Loucy (cell line): ENCODE data around the gene OR4E2.

Experiments used
- H2AFZ ChIP-seq: fragments of 200-600 bp; sonication (generic); 2 replicates; pipeline ENCODE4 v1.6.0; 2016; ENCODE audit warnings: antibody characterized with exemption, mild to moderate bottlenecking, low read length, moderate library complexity
- H3F3A ChIP-seq: fragments of 200-600 bp; 2 replicates; pipeline ENCODE4 v1.6.0; 2016; ENCODE audit warnings: antibody characterized with exemption, low read depth, mild to moderate bottlenecking
- H3K27me3 ChIP-seq: fragments of 200-600 bp; sonication (generic); 2 replicates; pipeline ENCODE4 v1.6.1; 2014; ENCODE audit warnings: low read length, mild to moderate bottlenecking; ENCODE audit not compliant: insufficient read depth, poor library complexity, severe bottlenecking
- H3K36me3 ChIP-seq: fragments of 200-600 bp; sonication (generic); 2 replicates; pipeline ENCODE4 v1.6.1; 2016; ENCODE audit warnings: low read length; ENCODE audit not compliant: insufficient read depth
- H3K4me1 ChIP-seq: fragments of 200-600 bp; sonication (generic); 2 replicates; pipeline ENCODE4 v1.5.1; 2014; ENCODE audit warnings: low read length, mild to moderate bottlenecking; ENCODE audit not compliant: insufficient read depth, poor library complexity, severe bottlenecking
- H3K4me2 ChIP-seq: fragments of 200-600 bp; sonication (generic); 2 replicates; pipeline ENCODE4 v1.6.0; 2014; ENCODE audit warnings: antibody characterized with exemption, low read length, low read depth, mild to moderate bottlenecking; ENCODE audit not compliant: poor library complexity, severe bottlenecking
- H3K4me3 ChIP-seq: fragments of 200-600 bp; sonication (generic); 2 replicates; pipeline ENCODE4 v1.5.1; 2014; ENCODE audit warnings: low read length, mild to moderate bottlenecking, mixed read lengths; ENCODE audit not compliant: poor library complexity, severe bottlenecking
- H3K79me2 ChIP-seq: fragments of 200-600 bp; sonication (generic); 2 replicates; pipeline ENCODE4 v1.6.1; 2014; ENCODE audit warnings: low read length; ENCODE audit not compliant: insufficient read depth
- H3K9ac ChIP-seq: fragments of 200-600 bp; sonication (generic); 2 replicates; pipeline ENCODE4 v1.6.0; 2014; ENCODE audit warnings: mild to moderate bottlenecking, low read depth, low read length, moderate library complexity; ENCODE audit not compliant: poor library complexity, severe bottlenecking
- H3K9me2 ChIP-seq: fragments of 200-600 bp; sonication (generic); replicated peaks from 2 replicates; pipeline ENCODE4 v1.6.1; 2016; ENCODE audit warnings: low read depth, low read length, mixed read lengths
- H3K9me3 ChIP-seq: fragments of 200-600 bp; sonication (generic); 2 replicates; pipeline ENCODE4 v1.6.1; 2014; ENCODE audit warnings: mild to moderate bottlenecking, antibody characterized with exemption, low read length, low read depth; ENCODE audit not compliant: insufficient read depth
- H4K20me1 ChIP-seq: fragments of 200-600 bp; sonication (generic); 2 replicates; pipeline ENCODE4 v1.6.0; 2014; ENCODE audit warnings: antibody characterized with exemption, low read length, mild to moderate bottlenecking; ENCODE audit not compliant: insufficient read depth, poor library complexity, severe bottlenecking
- CTCF ChIP-seq: fragments of 200-600 bp; sonication (generic); conservative IDR thresholded peaks from 2 replicates; pipeline ENCODE4 v1.5.1; 2014; ENCODE audit warnings: mild to moderate bottlenecking, antibody characterized with exemption, low read length
- EZH2phosphoT487 ChIP-seq: fragments of 200-600 bp; IDR thresholded peaks from 2 replicates; pipeline ENCODE4 v1.6.1; 2018; ENCODE audit warnings: antibody characterized with exemption, mild to moderate bottlenecking, moderate library complexity, borderline replicate concordance

The OR4E2 gene

DNA sequence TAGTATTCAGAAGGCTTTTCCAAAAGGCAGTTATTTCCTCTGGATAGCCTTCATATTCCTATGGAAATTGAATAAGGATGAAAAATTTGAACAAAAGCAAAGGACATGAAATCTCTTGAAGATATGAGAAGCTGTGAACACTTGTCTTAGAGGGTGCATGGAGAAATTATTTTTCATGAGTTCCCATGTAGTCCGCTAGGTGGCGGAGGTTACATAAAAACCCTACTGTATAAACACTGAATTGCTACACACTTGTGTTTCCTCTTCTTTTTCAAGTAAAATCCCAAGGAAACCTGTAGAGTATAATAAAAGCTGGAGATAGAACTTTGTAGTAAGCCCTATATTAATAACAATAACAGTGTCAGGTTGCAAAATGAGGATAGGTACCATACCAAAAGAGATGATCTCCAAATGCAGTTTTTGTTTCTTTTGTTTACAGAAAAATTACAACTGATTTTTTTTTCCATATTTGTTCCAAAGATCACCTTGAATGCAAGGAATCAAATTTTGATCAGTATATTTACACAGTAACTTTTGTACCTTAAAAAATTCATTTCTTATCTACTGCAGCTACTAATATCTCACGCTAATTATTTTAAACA is 57.8 kb downstream of the OR4E2 start:
- Histone ChIP-seq H4K20me1 (no peaks in the 10 kb centered on the region), H3K9me2 (no peaks in the 10 kb centered on the region), H3F3A (no peaks in the 10 kb centered on the region), H3K27me3 (no peaks in the 10 kb centered on the region), H3K4me3 (no peak overlapping the region), H3K4me2 (no peak overlapping the region), H3K36me3 (no peaks in the 10 kb centered on the region), H2AFZ (peak overlapping the region; percentile 53; the same call in 1 of the 2 replicates), H3K79me2 (no peaks in the 10 kb centered on the region), H3K9ac (no peak overlapping the region), H3K4me1 (no peaks in the 10 kb centered on the region), H3K9me3 (no peaks in the 10 kb centered on the region; the same call in 1 of the 2 replicates)
- no peak for TF ChIP-seq EZH2phosphoT487
- TF ChIP-seq CTCF: peak; percentile 94

DNA sequence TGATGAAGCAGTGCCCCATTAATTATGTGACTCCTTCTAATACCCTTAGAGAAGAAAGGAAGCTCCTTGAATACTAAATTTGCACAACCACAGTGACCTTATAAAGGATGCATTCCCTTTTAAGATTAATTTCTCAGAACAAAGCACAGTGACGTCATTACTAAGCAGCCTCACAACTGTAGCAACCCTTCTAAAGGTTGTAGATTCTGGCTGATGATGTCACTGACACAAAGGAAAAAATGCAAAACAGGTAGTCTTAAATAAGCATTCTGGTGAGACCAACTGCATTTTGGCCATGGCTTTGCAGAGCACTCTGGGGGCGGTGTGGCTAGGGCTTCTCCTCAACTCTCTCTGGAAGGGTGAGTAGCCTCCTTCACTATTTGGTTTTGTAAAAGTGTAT is 58.4 kb downstream of the OR4E2 start:
- H3K4me3 ChIP-seq: no peak overlapping the region
- no peaks in the 10 kb centered on the region for H3K79me2 ChIP-seq
- no peaks in the 10 kb centered on the region for H3K36me3 ChIP-seq
- H4K20me1 ChIP-seq: no peaks in the 10 kb centered on the region
- H3K9me2 ChIP-seq: no peaks in the 10 kb centered on the region
- H3K27me3 ChIP-seq: no peaks in the 10 kb centered on the region
- no peak for TF ChIP-seq EZH2phosphoT487
- TF ChIP-seq CTCF: no peak
- no peaks in the 10 kb centered on the region for H3K4me1 ChIP-seq
- no peaks in the 10 kb centered on the region for H3F3A ChIP-seq
- H3K9ac ChIP-seq: no peak overlapping the region
- H3K4me2 ChIP-seq: no peak overlapping the region
- H3K9me3 ChIP-seq: no peaks in the 10 kb centered on the region
- H2AFZ ChIP-seq: no peak overlapping the region

DNA sequence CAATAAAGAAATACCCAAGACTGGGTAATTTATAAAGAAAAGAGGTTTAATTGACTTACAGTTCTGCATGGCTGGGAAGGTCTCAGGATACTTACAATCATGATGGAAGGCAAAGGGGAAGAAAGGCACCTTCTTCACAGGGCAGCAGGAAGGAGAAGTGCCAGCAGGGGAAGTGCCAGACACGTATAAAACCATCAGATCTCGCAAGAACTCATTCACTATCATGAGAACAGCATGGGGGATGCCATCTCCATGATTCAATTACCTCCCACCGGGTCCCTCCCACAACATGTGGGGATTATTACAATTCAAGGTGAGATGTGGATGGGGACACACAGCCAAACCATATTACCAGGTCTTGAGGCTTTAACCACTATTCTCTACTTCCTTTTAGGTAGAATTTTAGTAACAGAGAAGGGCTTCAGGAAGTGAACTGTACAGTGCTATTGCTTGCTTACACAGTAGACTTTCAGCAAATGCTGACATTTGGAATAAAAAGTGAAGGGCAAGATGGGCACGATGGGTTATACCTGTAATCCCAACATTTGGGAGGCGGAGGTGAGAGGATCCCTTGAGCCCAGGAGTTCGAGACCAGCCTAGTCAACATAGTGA is 60.8 kb downstream of the OR4E2 start:
- no peaks in the 10 kb centered on the region for H3K9me3 ChIP-seq
- no peaks in the 10 kb centered on the region for H3K9me2 ChIP-seq
- no peak overlapping the region for H3K4me2 ChIP-seq
- H3K4me3 ChIP-seq: no peak overlapping the region
- H3K79me2 ChIP-seq: no peaks in the 10 kb centered on the region
- H3K27me3 ChIP-seq: no peaks in the 10 kb centered on the region
- no peaks in the 10 kb centered on the region for H4K20me1 ChIP-seq
- no peak for TF ChIP-seq EZH2phosphoT487
- no peak for TF ChIP-seq CTCF
- no peaks in the 10 kb centered on the region for H3F3A ChIP-seq
- no peaks in the 10 kb centered on the region for H3K36me3 ChIP-seq
- no peak overlapping the region for H2AFZ ChIP-seq
- H3K4me1 ChIP-seq: no peaks in the 10 kb centered on the region
- H3K9ac ChIP-seq: no peak overlapping the region
